Right lobe of liver (tissue), 6 donors: ENCODE results near the gene BCL2L12. TPM values are rescaled to one million over a fixed set of nuclear protein-coding genes. Genes with fewer than 3 reads are reported as not detected.

ENCODE experiments used
- ATAC-seq, 4 donors: fragments of 200-7000 bp; cut with Tn5 transposase; one replicate each; pipeline ENCODE4 v1.9.1; 2020; ENCODE audit warnings: mild to moderate bottlenecking in 4 of 4, moderate library complexity in 4 of 4
- DNase-seq, 3 donors: peaks; one replicate each; pipeline ENCODE4 v3.0.0-alpha.2; 2020
- H3K27ac ChIP-seq, 3 donors: fragments of 200-600 bp; one replicate each; pipeline ENCODE4 v1.8.0; 2022
- H3K27me3 ChIP-seq, 2 donors: fragments of 200-600 bp; one replicate each; pipeline ENCODE4 v1.8.0; 2022
- H3K36me3 ChIP-seq, 4 donors: fragments of 200-600 bp; sonication (generic) in 1 of 4; one replicate each; pipeline versions ENCODE4 v1.5.1 to v1.8.0; 2017 to 2022; ENCODE audit warnings: control low read depth in 1 of 4
- H3K4me1 ChIP-seq, 4 donors: fragments of 200-600 bp; sonication (generic) in 1 of 4; one replicate each; pipeline versions ENCODE4 v1.5.1 to v1.8.0; 2017 to 2022; ENCODE audit warnings: control low read depth in 1 of 4
- H3K4me3 ChIP-seq, 3 donors: fragments of 200-600 bp; one replicate each; pipeline ENCODE4 v1.8.0; 2022
- H3K9me3 ChIP-seq, 4 donors: fragments of 200-600 bp; sonication (generic) in 1 of 4; one replicate each; pipeline versions ENCODE4 v1.5.1 to v1.8.0; 2017 to 2022; ENCODE audit warnings: control low read depth in 1 of 4
- CTCF ChIP-seq, 4 donors: fragments of 200-600 bp in 3 of 4; fragments of 450-650 bp in 1 of 4; IDR thresholded peaks; one replicate each; pipeline versions ENCODE4 v1.5.1 to v1.8.0; 2016 to 2022; ENCODE audit warnings: antibody characterized with exemption in 4 of 4, mild to moderate bottlenecking in 2 of 4
- POLR2A ChIP-seq: fragments of 450-650 bp; IDR thresholded peaks from one replicate; pipeline ENCODE4 v1.6.1; 2017; ENCODE audit warnings: antibody characterized with exemption, mild to moderate bottlenecking
- WGBS: methylation state at CpG from one replicate; pipeline ENCODE4 v1.1.6; 2018; ENCODE audit warnings: low coverage, low lambda C conversion rate; ENCODE audit not compliant: insufficient coverage; ENCODE audit errors: missing lambda C conversion rate; 5-methylcytosine and 5-hydroxymethylcytosine counted together
- intact Hi-C, 2 donors: fragments of 100-400 bp; cut with DNase I; formaldehyde crosslinking; loops; one replicate each; pipeline versions ENCODE4 v1.11.2 to v1.14.1; 2022
- total RNA-seq, 6 experiments: library from RNA; depleted of rRNA in 2 of 6; stranded (reverse); fragments of >200 nt in 2 of 6; fragmentation: NEBNext Ultra II Directional in 3 of 6; extraction: Animal tissue kit (Norgen Biotek cat#: 25700) in 3 of 6; gene quantifications; one replicate each; pipeline versions ENCODE4 v1.1.0 to v1.2.4, GENCODE V29; 2016 to 2023
- donor health status: DM: no; HTN: yes; CAD: no.
- donor health status: DM: no; HTN: no; CAD: no.
- donor health status: DM: no; HTN: no; CAD: no.
- donor health status: DM: no; HTN: yes; CAD: no.
- donor health status: DM: no; HTN: yes; CAD: no.

The BCL2L12 gene
- total RNA-seq, 6 experiments from 2014 or later: 4.5 to 11.6 (median 10.5) TPM

DNA sequence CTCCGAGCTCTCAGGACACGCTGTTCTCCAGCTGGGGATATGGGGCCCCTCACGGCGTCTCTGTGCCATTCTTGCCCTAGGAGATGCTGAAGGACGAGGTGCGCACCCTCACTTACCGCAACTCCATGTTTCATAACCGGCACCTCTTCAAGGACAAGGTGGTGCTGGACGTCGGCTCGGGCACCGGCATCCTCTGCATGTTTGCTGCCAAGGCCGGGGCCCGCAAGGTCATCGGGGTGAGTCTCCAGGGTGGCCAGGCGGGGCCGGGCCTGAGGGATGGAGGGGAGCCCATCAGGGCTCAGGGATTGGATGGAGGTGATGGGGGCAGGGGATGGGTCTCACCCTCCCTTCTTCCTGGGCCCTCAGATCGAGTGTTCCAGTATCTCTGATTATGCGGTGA is 16.1 kb downstream of the BCL2L12 start:
- no peak for DNase-seq
- ATAC-seq: no peak
- Histone ChIP-seq H3K27me3 (no peaks in the 10 kb centered on the region), H3K27ac (no peak overlapping the region), H3K36me3 (peaks cover 0 to 42% (median 9%) of the 10 kb centered on the region in 4 donors), H3K4me3 (no peak overlapping the region), H3K9me3 (no peaks in the 10 kb centered on the region), H3K4me1 (peaks cover 0 to 10% (median 4%) of the 10 kb centered on the region in 4 donors)
- intact Hi-C loops: loop anchor here in 1 of 2 donors (10.0 kb wide), 1 partner anchor 107 kb away; no protein-coding TSS in a partner anchor
- TF ChIP-seq POLR2A (no peak), CTCF (IDR thresholded peaks at IDR 0.05) (no peak)
- 84% methylated on average over 12 of the region's 19 CpGs for WGBS

- ATAC-seq (no peak), DNase-seq (no peak)
- Histone ChIP-seq H3K4me1 (peaks cover 0 to 10% (median 4%) of the 10 kb centered on the region in 4 donors), H3K27me3 (no peaks in the 10 kb centered on the region), H3K27ac (no peak overlapping the region), H3K9me3 (no peaks in the 10 kb centered on the region), H3K36me3 (peaks cover 0 to 42% (median 9%) of the 10 kb centered on the region in 4 donors), H3K4me3 (no peak overlapping the region)
- intact Hi-C loops: loop anchor here in 1 of 2 donors (10.0 kb wide), 1 partner anchor 107 kb away; no protein-coding TSS in a partner anchor
- 94% methylated on average over 3 of the region's 8 CpGs for WGBS
- no peak for TF ChIP-seq POLR2A
- TF ChIP-seq CTCF (IDR thresholded peaks at IDR 0.05): no peak
These were observed 16.5 kb downstream of the BCL2L12 start for GRCh38 chr19:49682274-49682673.

DNA sequence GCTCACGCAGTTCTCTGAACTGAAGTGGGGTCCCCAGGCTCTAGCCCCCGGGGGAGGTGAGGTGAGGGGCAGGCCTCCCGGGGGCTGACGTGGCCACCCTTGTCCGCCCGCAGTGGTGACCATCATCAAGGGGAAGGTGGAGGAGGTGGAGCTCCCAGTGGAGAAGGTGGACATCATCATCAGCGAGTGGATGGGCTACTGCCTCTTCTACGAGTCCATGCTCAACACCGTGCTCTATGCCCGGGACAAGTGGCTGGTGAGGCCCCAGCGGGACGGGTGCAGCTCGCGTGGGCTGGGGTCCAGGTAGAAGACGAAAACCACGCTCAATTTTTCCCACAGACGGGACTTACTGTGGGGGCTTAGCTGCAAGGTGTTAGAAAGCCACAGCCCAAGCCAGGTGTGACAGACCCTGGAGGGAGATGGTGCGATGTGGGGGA is 18.1 kb downstream of the BCL2L12 start:
- WGBS: 93% methylated on average over 6 of the region's 18 CpGs
- TF ChIP-seq CTCF (IDR thresholded peaks at IDR 0.05): no peak
- no peak for TF ChIP-seq POLR2A
- Histone ChIP-seq H3K4me1 (peaks cover 0 to 10% (median 0%) of the 10 kb centered on the region in 4 donors), H3K27ac (no peak overlapping the region), H3K36me3 (peaks cover 0 to 42% (median 9%) of the 10 kb centered on the region in 4 donors), H3K4me3 (no peak overlapping the region), H3K9me3 (no peaks in the 10 kb centered on the region), H3K27me3 (no peaks in the 10 kb centered on the region)
- DNase-seq: no peak
- intact Hi-C loops: loop anchor here in 1 of 2 donors (10.0 kb wide), 1 partner anchor 109 kb away; no protein-coding TSS in a partner anchor
- no peak for ATAC-seq

- Histone ChIP-seq H3K4me3 (no peak overlapping the region), H3K27me3 (no peaks in the 10 kb centered on the region), H3K27ac (no peak overlapping the region), H3K9me3 (no peaks in the 10 kb centered on the region), H3K4me1 (peaks cover 0 to 10% (median 0%) of the 10 kb centered on the region in 4 donors), H3K36me3 (peaks cover 0 to 42% (median 9%) of the 10 kb centered on the region in 4 donors)
- WGBS: 100% methylated on average over 4 of the region's 35 CpGs
- DNase-seq: no peak
- TF ChIP-seq CTCF (IDR thresholded peaks at IDR 0.05) (peak; percentile 23 to 41 (median 32)), POLR2A (no peak)
- ATAC-seq: no peak
- intact Hi-C loops: loop anchor here in 1 of 2 donors (10.0 kb wide), 1 partner anchor 110 kb away; no protein-coding TSS in a partner anchor
These were observed 18.7 kb downstream of the BCL2L12 start for GRCh38 chr19:49684251-49684982.
